Pancreas (tissue), 10 donors: ENCODE results near the gene ANXA2R. TPM values are rescaled to one million over a fixed set of nuclear protein-coding genes. Genes with fewer than 3 reads are reported as not detected.

Experiments
- ATAC-seq, 4 donors: fragments of 200-7000 bp; cut with Tn5 transposase; one replicate each; pipeline versions ENCODE4 v1.8.0 to v1.9.1; 2020; ENCODE audit warnings: mild to moderate bottlenecking in 4 of 4, moderate library complexity in 4 of 4
- DNase-seq, 6 donors: peaks; one replicate each; pipeline ENCODE4 v3.0.0-alpha.2; 2020
- FAIRE-seq: peaks from 2 replicates; lab custom pipeline; 2012; peaks lifted over from hg19 to GRCh38; lab: Jason Lieb, UNC
- H3K27ac ChIP-seq, 4 donors: fragments of 200-600 bp; sonication (generic); 1 replicate in 3 of 4; 2 replicates in 1 of 4; pipeline versions ENCODE4 v1.5.0 to v1.8.0; 2020
- H3K27me3 ChIP-seq, 4 donors: fragments of 200-600 bp; one replicate each; pipeline ENCODE4 v1.8.0; 2021
- H3K36me3 ChIP-seq, 3 donors: fragments of 200-600 bp; sonication (generic) in 1 of 3; one replicate each; pipeline versions ENCODE4 v1.5.0 to v1.8.0; 2020 to 2021
- H3K4me1 ChIP-seq, 3 donors: fragments of 200-600 bp; one replicate each; pipeline ENCODE4 v1.8.0; 2021
- H3K4me3 ChIP-seq, 4 donors: fragments of 200-600 bp; sonication (generic) in 2 of 4; one replicate each; pipeline versions ENCODE4 v1.5.0 to v1.8.0; 2020 to 2021
- H3K9me3 ChIP-seq, 4 donors: fragments of 200-600 bp; one replicate each; pipeline ENCODE4 v1.8.0; 2021
- CTCF ChIP-seq, 4 donors: fragments of 200-600 bp; sonication (generic) in 3 of 4; IDR thresholded peaks; one replicate each; pipeline versions ENCODE4 v1.5.0 to v1.8.0; 2021; ENCODE audit warnings: antibody characterized with exemption in 4 of 4
- WGBS, 2 donors: extraction: QIAGEN DNeasy Blood & Tissue Kit; methylation state at CpG; one replicate each; pipeline ENCODE4 v1.1.7; 2013; 5-methylcytosine and 5-hydroxymethylcytosine counted together
- intact Hi-C, 3 donors: fragments of 100-400 bp; cut with DNase I; formaldehyde crosslinking; loops; one replicate each; pipeline versions ENCODE4 v1.11.1 to v1.14.2; 2022
- polyA plus RNA-seq, 2 donors: library from polyadenylated mRNA; stranded (reverse); fragments of 200-250 nt; gene quantifications; one replicate each; pipeline ENCODE4 v1.2.3, GENCODE V29; 2013
- total RNA-seq, 6 donors: library from RNA; stranded (reverse); fragmentation: NEBNext Ultra II Directional in 4 of 6; extraction: Animal tissue kit (Norgen Biotek cat#: 25700) in 4 of 6; gene quantifications; one replicate each; pipeline versions ENCODE4 v1.2.1 to v1.2.4, GENCODE V29; 2021 to 2023
- donor health status: healthy with polysubstance abuse.
- donor health status: DM: no; HTN: no; CAD: no; lungs with moderate emphysema.
- donor health status: DM: no; HTN: no; CAD: no.
- donor health status: control.
- donor health status: control.
- donor health status: Bipolar disorder and iron deficiency.
- donor health status: DM: yes; HTN: yes; CAD: no.
- donor health status: DM: no; HTN: no; CAD: no.
- donor health status: DM: no; HTN: no; CAD: no.
- donor health status: DM: yes; HTN: yes; CAD: no.

The ANXA2R gene
- total and polyA plus RNA-seq, 8 donors = 0.32 to 1.9 (median 0.62) TPM

GRCh38 chr5:42991404-42992087 lies 48.6 kb downstream of the ANXA2R start:
- Histone ChIP-seq H3K36me3 (no peaks in the 10 kb centered on the region), H3K27me3 (peaks cover 6 to 64% (median 24%) of the 10 kb centered on the region in 4 donors), H3K4me3 (peak overlapping the region in 2 of 4 donors; percentile 26 to 50), H3K27ac (peak overlapping the region in 2 of 4 donors; percentile 82 to 88), H3K9me3 (no peaks in the 10 kb centered on the region), H3K4me1 (no peaks in the 10 kb centered on the region)
- DNase-seq (no peak), ATAC-seq (no peak), FAIRE-seq (no peak)
- 28 to 33% methylated on average over 36 of the region's 36 CpGs for WGBS, 2 donors
- no peak for TF ChIP-seq CTCF (IDR thresholded peaks at IDR 0.05)
- intact Hi-C loops = no loop called here

- ATAC-seq = no peak
- no peak for TF ChIP-seq CTCF (IDR thresholded peaks at IDR 0.05)
- no peak for FAIRE-seq
- no peaks in the 10 kb centered on the region for H3K9me3 ChIP-seq
- no peak overlapping the region for H3K4me3 ChIP-seq
- H3K4me1 ChIP-seq = no peaks in the 10 kb centered on the region
- 76% methylated on average over 4 of the region's 4 CpGs for WGBS, 2 donors
- no peaks in the 10 kb centered on the region for H3K36me3 ChIP-seq
- H3K27me3 ChIP-seq = peaks cover 2 to 60% (median 21%) of the 10 kb centered on the region in 4 donors
- intact Hi-C loops = no loop called here
- H3K27ac ChIP-seq = peak overlapping the region in 1 of 4 donors; percentile 88
- no peak for DNase-seq
Observed at GRCh38 chr5:42990892-42991291, 49.2 kb downstream of the ANXA2R start.

Other genes starting within 250 kb of the ANXA2R start
- gene SELENOP, start 228.4 kb downstream of the ANXA2R start, total RNA-seq = 100 to 1,000 TPM in 3 of 6 donors, 10 to 100 TPM in 3; 51.5 to 195 (median 109) TPM
- 10 to 100 TPM; 32.5 to 80.2 TPM for gene SELENOP, start 228.4 kb downstream of the ANXA2R start, polyA plus RNA-seq
- gene ZNF131, start 80.6 kb upstream of the ANXA2R start, total RNA-seq = 10 to 100 TPM in 5 of 6 donors, 1 to 10 TPM in 1; 9.7 to 16.0 (median 12.3) TPM
- gene ZNF131, start 80.6 kb upstream of the ANXA2R start, polyA plus RNA-seq = 10 to 100 TPM; 17.9 to 20.5 TPM
- under 1 TPM in 4 of 6 donors, not detected in 2; 0.06 to 0.37 (median 0.24) TPM for gene NIM1K, start 151.9 kb upstream of the ANXA2R start, total RNA-seq
- gene NIM1K, start 151.9 kb upstream of the ANXA2R start, polyA plus RNA-seq = under 1 TPM; 0.42 to 0.77 TPM